Mammary epithelial cell (primary cell): Measurements from ENCODE around the gene TANK.

Source experiments
- CTCF ChIP-seq, 2 donors: IDR thresholded peaks in 1 of 2; conservative IDR thresholded peaks in 1 of 2; 2 replicates each; pipeline ENCODE4 v1.5.1; 2011 to 2012; ENCODE audit warnings: inconsistent platforms in 2 of 2, low read length in 2 of 2, mild to moderate bottlenecking in 2 of 2, control low read depth in 1 of 2, low read depth in 1 of 2; ENCODE audit not compliant: insufficient read depth in 1 of 2; ENCODE audit errors: extremely low read depth in 1 of 2
- EZH2 ChIP-seq: IDR thresholded peaks from 2 replicates; pipeline ENCODE4 v1.6.1; 2012; ENCODE audit warnings: low read length, inconsistent platforms, borderline replicate concordance

- TF ChIP-seq CTCF (conservative IDR thresholded peaks at IDR 0.05 in 1 of 2, IDR thresholded peaks at IDR 0.05 in 1 of 2; ENCODE audit: extremely low read depth in 1 of 2, insufficient read depth in 1 of 2, low read depth in 1 of 2, low read length in 2 of 2) = no peak
- no peak for TF ChIP-seq EZH2
Measured at GRCh38 chr2:161230959-161231358, 70.7 kb downstream of the TANK start.
